Ishikawa (cell line): ENCODE measurements around the gene TGFBR3.

Source experiments
- TAF1 ChIP-seq: IDR thresholded peaks from 2 replicates; pipeline ENCODE4 v1.6.1; 2012; ENCODE audit warnings: low read depth, mild to moderate bottlenecking
- TEAD4 ChIP-seq: IDR thresholded peaks from 2 replicates; pipeline ENCODE4 v1.6.1; 2012
- ZBTB7A ChIP-seq: IDR thresholded peaks from 2 replicates; pipeline ENCODE4 v1.6.1; 2012; ENCODE audit warnings: low read depth

DNA sequence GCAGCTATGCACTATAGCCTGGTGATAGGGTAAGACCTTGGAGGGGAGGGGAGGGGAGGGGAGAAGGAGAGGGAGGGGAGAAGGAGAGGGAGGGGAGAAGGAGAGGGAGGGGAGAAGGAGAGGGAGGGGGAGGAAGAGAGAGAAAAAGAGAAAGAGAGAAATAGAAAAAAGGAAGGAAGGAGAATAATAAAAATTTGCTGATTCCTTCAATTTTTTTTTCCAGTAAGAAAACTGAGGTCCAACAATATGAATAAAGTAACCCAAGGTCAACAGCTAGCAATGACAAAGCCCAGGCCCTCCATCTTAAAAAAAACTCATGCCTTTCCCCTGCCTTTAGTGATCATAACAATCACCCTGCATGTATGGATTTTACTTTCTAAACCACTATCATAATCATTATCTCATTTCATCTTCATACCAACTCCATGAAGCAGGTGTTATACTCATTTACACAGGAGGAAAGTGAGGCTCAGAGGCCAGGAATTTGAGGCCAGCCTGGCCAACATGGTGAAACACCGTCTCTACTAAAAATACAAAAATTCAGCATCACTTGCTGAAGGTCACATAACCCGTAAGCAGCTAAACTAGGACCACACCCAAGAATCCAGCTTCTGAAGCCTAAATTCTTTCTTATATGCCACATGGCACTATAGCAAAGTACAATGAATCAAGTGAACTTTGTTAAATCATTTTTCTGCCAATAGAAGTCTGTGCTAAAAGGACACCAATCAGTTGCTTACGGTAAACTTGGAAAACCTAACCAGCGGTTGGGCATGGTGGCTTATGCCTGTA is 39.9 kb upstream of the TGFBR3 start:
- TF ChIP-seq ZBTB7A (no peak), TAF1 (no peak), TEAD4 (no peak)
